ENCODE measurements around the gene PSEN2.

DNA sequence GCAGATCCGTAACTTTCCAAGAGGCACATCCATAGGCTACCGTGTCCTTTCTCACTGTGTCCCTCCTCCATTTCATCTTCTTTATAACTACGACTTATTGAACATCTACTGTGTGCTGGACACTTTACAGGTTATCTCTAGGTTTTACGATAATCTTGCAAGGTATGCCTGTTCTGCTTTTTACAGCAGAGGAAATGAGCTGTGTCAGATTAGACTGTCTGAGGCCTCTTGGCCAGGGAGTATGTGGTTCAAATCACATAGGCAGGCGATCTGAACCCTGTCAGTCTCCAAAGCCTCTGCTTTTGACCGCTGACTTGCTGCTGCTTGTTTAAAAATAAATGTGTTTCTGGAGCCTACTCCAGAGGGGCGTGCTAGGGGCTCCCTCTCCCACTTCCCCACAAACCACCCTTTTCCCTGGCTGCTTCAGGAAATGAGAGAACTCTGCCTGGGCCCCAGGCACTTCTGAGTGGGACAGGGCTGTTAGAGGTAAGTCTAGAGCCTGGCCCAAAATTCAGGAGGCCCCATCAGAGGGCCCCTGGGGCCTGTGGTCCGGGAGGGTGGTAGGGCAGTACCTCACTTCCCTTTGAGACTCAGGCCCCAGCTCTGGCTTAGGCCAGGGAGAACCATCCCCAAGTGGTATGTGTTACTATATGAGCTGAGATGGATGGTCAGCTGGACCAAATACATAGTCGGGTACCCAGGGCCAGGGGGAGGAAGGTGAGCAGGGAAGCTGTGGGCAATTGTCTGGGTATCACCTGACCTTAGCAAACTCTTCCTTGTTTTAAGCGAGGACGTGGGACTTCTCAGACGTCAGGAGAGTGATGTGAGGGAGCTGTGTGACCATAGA is 4.4 kb downstream of the PSEN2 start:
- no peak for TF ChIP-seq EZH2 (IDR thresholded peaks at IDR 0.05; ENCODE audit: borderline replicate concordance, low read length)
- TF ChIP-seq, protein P1, sequence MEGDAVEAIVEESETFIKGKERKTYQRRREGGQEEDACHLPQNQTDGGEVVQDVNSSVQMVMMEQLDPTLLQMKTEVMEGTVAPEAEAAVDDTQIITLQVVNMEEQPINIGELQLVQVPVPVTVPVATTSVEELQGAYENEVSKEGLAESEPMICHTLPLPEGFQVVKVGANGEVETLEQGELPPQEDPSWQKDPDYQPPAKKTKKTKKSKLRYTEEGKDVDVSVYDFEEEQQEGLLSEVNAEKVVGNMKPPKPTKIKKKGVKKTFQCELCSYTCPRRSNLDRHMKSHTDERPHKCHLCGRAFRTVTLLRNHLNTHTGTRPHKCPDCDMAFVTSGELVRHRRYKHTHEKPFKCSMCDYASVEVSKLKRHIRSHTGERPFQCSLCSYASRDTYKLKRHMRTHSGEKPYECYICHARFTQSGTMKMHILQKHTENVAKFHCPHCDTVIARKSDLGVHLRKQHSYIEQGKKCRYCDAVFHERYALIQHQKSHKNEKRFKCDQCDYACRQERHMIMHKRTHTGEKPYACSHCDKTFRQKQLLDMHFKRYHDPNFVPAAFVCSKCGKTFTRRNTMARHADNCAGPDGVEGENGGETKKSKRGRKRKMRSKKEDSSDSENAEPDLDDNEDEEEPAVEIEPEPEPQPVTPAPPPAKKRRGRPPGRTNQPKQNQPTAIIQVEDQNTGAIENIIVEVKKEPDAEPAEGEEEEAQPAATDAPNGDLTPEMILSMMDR (IDR thresholded peaks at IDR 0.05; ENCODE audit: low read length), result no peak
